Mesenchymal stem cell (in vitro differentiated cells and primary cell): Measurements from ENCODE around the gene SLC47A1.

Experiments used
- DNase-seq: peaks from one replicate; pipeline ENCODE4 v3.0.0-alpha.2; 2013
- H2AFZ ChIP-seq: one replicate; pipeline ENCODE4 v1.6.1; 2013; ENCODE audit warnings: low read depth, mild to moderate bottlenecking, control low read depth, inconsistent platforms, low read length, moderate library complexity
- H2AK5ac ChIP-seq: 2 replicates; pipeline ENCODE4 v1.6.1; 2013; ENCODE audit warnings: low read length, moderate library complexity, mild to moderate bottlenecking, inconsistent platforms; ENCODE audit not compliant: severe bottlenecking
- H2BK120ac ChIP-seq: one replicate; pipeline ENCODE4 v1.6.1; 2013; ENCODE audit warnings: low read depth, mild to moderate bottlenecking, inconsistent platforms, low read length, moderate library complexity
- H2BK12ac ChIP-seq, 2 experiments: one replicate each; pipeline ENCODE4 v1.6.1; 2013; ENCODE audit warnings: inconsistent platforms in 2 of 2, low read length in 2 of 2, mild to moderate bottlenecking in 2 of 2, moderate library complexity in 2 of 2, control low read depth in 1 of 2
- H2BK15ac ChIP-seq: one replicate; pipeline ENCODE4 v1.6.1; 2013; ENCODE audit warnings: mild to moderate bottlenecking, low read depth, inconsistent platforms; ENCODE audit not compliant: poor library complexity, severe bottlenecking
- H2BK5ac ChIP-seq: 2 replicates; pipeline ENCODE4 v1.6.1; 2013; ENCODE audit warnings: low read depth, mild to moderate bottlenecking, low read length, control low read depth, inconsistent platforms; ENCODE audit not compliant: poor library complexity, severe bottlenecking
- H3K14ac ChIP-seq, 2 experiments: one replicate each; pipeline ENCODE4 v1.6.1; 2013; ENCODE audit warnings: inconsistent platforms in 2 of 2, low read length in 2 of 2, control low read depth in 1 of 2, mild to moderate bottlenecking in 1 of 2, moderate library complexity in 1 of 2
- H3K18ac ChIP-seq, 2 experiments: one replicate each; pipeline ENCODE4 v1.6.1; 2013; ENCODE audit warnings: inconsistent platforms in 2 of 2, low read length in 2 of 2, control low read depth in 1 of 2, low read depth in 1 of 2, mild to moderate bottlenecking in 1 of 2
- H3K23ac ChIP-seq, 2 experiments: one replicate each; pipeline ENCODE4 v1.6.1; 2013; ENCODE audit warnings: inconsistent platforms in 2 of 2, low read length in 2 of 2, mild to moderate bottlenecking in 2 of 2, moderate library complexity in 2 of 2, control low read depth in 1 of 2
- H3K27ac ChIP-seq: 2 replicates; pipeline ENCODE4 v1.5.1; 2013; ENCODE audit warnings: mild to moderate bottlenecking, moderate library complexity, low read length, control low read depth, inconsistent platforms; ENCODE audit not compliant: poor library complexity, severe bottlenecking
- H3K27me3 ChIP-seq, 2 experiments: 2 replicates each; pipeline versions ENCODE4 v1.6.1 to v1.7.0; 2013; ENCODE audit warnings: low read length in 2 of 2, mild to moderate bottlenecking in 2 of 2, moderate library complexity in 2 of 2, control low read depth in 1 of 2, inconsistent platforms in 1 of 2; ENCODE audit not compliant: control insufficient read depth in 1 of 2, insufficient read depth in 1 of 2
- H3K36me3 ChIP-seq, 2 experiments: 2 replicates each; pipeline versions ENCODE4 v1.6.1 to v1.7.0; 2013; ENCODE audit warnings: low read length in 2 of 2, control low read depth in 1 of 2, inconsistent platforms in 1 of 2, low read depth in 1 of 2, mild to moderate bottlenecking in 1 of 2; ENCODE audit not compliant: insufficient read depth in 2 of 2, control insufficient read depth in 1 of 2
- H3K4ac ChIP-seq, 2 experiments: one replicate each; pipeline ENCODE4 v1.6.1; 2013; ENCODE audit warnings: inconsistent platforms in 2 of 2, low read length in 2 of 2, mild to moderate bottlenecking in 2 of 2, moderate library complexity in 2 of 2, control low read depth in 1 of 2, low read depth in 1 of 2
- H3K4me1 ChIP-seq: 2 replicates; pipeline ENCODE4 v1.6.1; 2013; ENCODE audit warnings: low read depth, low read length, control low read depth; ENCODE audit not compliant: control insufficient read depth, insufficient read depth
- H3K4me2 ChIP-seq: 2 replicates; pipeline ENCODE4 v1.6.1; 2013; ENCODE audit warnings: low read length, mild to moderate bottlenecking, inconsistent platforms; ENCODE audit not compliant: poor library complexity, severe bottlenecking
- H3K4me3 ChIP-seq, 2 experiments: 2 replicates each; pipeline versions ENCODE4 v1.5.1 to v1.7.0; 2013; ENCODE audit warnings: low read length in 2 of 2, mild to moderate bottlenecking in 2 of 2, control low read depth in 1 of 2, low read depth in 1 of 2; ENCODE audit not compliant: insufficient read depth in 1 of 2
- H3K79me1 ChIP-seq: replicated peaks from 2 replicates; pipeline ENCODE4 v1.6.1; 2013; ENCODE audit warnings: mild to moderate bottlenecking, control low read depth, low read length, inconsistent platforms; ENCODE audit not compliant: poor library complexity, severe bottlenecking
- H3K9ac ChIP-seq: 2 replicates; pipeline ENCODE4 v1.7.0; 2013; ENCODE audit warnings: mild to moderate bottlenecking, low read length, moderate library complexity
- H3K9me3 ChIP-seq: 2 replicates; pipeline ENCODE4 v1.7.0; 2013; ENCODE audit warnings: mild to moderate bottlenecking, low read length; ENCODE audit not compliant: control insufficient read depth
- H4K8ac ChIP-seq: one replicate; pipeline ENCODE4 v1.6.1; 2013; ENCODE audit warnings: inconsistent platforms, mild to moderate bottlenecking, low read length, moderate library complexity
- H4K91ac ChIP-seq: one replicate; pipeline ENCODE4 v1.6.1; 2013; ENCODE audit warnings: mild to moderate bottlenecking, low read length, inconsistent platforms
- WGBS: methylation state at CpG from one replicate; pipeline ENCODE4 v1.1.7; 2013; ENCODE audit warnings: mixed read lengths; 5-methylcytosine and 5-hydroxymethylcytosine counted together

SLC47A1 gene

DNA sequence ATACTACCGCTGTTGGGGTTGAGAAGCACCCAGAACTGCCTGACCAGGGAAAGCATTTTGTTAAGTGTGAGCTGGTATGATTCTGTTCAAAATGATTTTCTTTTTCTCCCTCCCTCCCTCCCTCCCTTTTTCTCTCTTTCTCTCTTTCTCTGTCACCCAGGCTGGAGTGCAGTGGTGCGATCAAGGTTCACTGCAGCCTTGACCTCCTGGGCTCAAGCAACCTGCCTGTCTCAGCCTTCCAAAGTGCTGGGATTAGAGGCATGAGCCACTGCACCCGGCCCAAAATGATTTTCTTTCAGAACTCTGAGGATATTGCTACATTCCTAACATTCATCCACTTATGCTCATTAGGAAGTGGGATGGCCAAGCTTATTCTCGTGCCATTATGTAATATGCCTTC, 41.3 kb downstream of the SLC47A1 start:
- Histone ChIP-seq H2AFZ (no peak overlapping the region), H2BK12ac (no peak overlapping the region), H3K4me3 (no peak overlapping the region), H3K9me3 (no peaks in the 10 kb centered on the region), H2BK5ac (no peak overlapping the region), H2BK120ac (no peak overlapping the region), H3K14ac (no peak overlapping the region), H3K4ac (no peak overlapping the region), H3K36me3 (no peaks in the 10 kb centered on the region), H3K4me2 (no peak overlapping the region), H3K4me1 (peaks cover 9% of the 10 kb centered on the region), H4K91ac (no peak overlapping the region), H2BK15ac (no peak overlapping the region), H3K9ac (no peak overlapping the region), H4K8ac (no peak overlapping the region), H3K79me1 (no peaks in the 10 kb centered on the region), H3K27ac (no peak overlapping the region), H3K23ac (no peak overlapping the region), H2AK5ac (no peak overlapping the region), H3K18ac (no peak overlapping the region), H3K27me3 (peaks cover 28 to 38% of the 10 kb centered on the region in 2 experiments)
- no peak for DNase-seq
- WGBS, result 84% methylated on average over 2 of the region's 4 CpGs

DNA sequence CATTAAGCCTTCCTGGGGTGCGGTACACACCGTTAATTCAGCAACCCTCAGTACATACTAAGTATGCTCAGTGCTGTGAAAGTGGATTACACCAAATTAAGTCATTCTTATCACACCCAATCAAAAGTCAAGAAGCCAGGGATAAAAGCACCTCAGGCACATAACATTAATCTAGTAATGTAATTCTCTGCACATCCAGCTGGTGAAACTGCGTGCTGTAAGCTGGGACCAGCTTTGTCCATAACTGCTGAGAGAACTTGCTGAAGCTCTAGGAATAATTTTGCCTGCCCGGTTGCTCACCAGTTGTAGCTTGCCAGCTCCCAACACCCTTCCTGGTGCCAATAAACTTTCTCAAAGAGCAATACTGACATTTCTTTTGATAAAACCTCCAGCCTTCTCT, 44.9 kb downstream of the SLC47A1 start:
- Histone ChIP-seq H3K9ac (no peak overlapping the region), H2AK5ac (no peak overlapping the region), H4K91ac (no peak overlapping the region), H2BK5ac (no peak overlapping the region), H3K79me1 (no peaks in the 10 kb centered on the region), H2BK15ac (no peak overlapping the region), H3K4me2 (no peak overlapping the region), H3K4me1 (peaks cover 12% of the 10 kb centered on the region), H3K27me3 (peaks cover 24 to 37% of the 10 kb centered on the region in 2 experiments), H3K4ac (no peak overlapping the region), H3K4me3 (no peak overlapping the region), H3K27ac (no peak overlapping the region), H2BK12ac (no peak overlapping the region), H3K23ac (no peak overlapping the region), H3K9me3 (no peaks in the 10 kb centered on the region), H2AFZ (no peak overlapping the region), H3K14ac (no peak overlapping the region), H2BK120ac (no peak overlapping the region), H3K18ac (no peak overlapping the region), H4K8ac (no peak overlapping the region), H3K36me3 (no peaks in the 10 kb centered on the region)
- no peak for DNase-seq
- 87% methylated on average over 4 of the region's 4 CpGs for WGBS

DNA sequence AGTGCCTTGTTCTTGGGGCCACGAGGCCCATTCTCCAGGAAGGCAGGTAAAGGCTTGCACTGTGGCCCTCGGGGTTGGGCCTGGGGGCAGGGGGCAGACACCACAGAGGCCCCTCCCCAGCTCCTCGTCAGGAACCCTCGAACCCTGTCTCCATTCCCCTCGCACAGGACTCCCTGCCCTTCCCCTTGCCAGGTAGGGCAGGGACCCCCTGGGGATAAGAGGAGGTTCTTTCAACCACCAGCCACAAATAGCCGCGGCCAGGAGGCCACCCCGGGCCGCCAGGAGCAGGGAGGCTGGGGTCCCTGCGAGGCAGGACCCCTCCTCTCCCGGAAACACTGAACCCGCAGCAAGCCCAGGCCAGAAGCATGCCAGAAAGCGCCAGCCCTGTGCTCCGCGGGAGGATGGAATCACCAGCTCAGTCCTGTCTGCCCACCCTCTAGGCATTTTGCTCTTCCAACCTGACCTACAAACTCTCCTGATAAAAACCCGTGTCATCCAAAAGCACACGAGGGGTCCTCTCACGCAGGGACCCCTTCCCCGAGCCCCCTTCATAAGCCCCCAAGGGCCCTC, 45.6 kb downstream of the SLC47A1 start:
- no peak overlapping the region for H4K91ac ChIP-seq
- H4K8ac ChIP-seq, result no peak overlapping the region
- H3K4ac ChIP-seq, result no peak overlapping the region
- H3K27ac ChIP-seq, result no peak overlapping the region
- no peaks in the 10 kb centered on the region for H3K79me1 ChIP-seq
- H2AFZ ChIP-seq, result no peak overlapping the region
- no peak overlapping the region for H2AK5ac ChIP-seq
- H3K14ac ChIP-seq, result no peak overlapping the region
- H3K27me3 ChIP-seq, result peaks cover 24 to 37% of the 10 kb centered on the region in 2 experiments
- peak overlapping the region; percentile 99 for H3K4me2 ChIP-seq
- no peaks in the 10 kb centered on the region for H3K36me3 ChIP-seq
- H3K23ac ChIP-seq, result no peak overlapping the region
- H2BK15ac ChIP-seq, result no peak overlapping the region
- H2BK12ac ChIP-seq, result no peak overlapping the region
- WGBS, result 28% methylated on average over 17 of the region's 19 CpGs
- H3K9me3 ChIP-seq, result no peaks in the 10 kb centered on the region
- DNase-seq, result no peak
- H2BK120ac ChIP-seq, result no peak overlapping the region
- no peak overlapping the region for H3K18ac ChIP-seq
- no peak overlapping the region for H2BK5ac ChIP-seq
- no peak overlapping the region for H3K4me3 ChIP-seq
- H3K4me1 ChIP-seq, result peaks cover 12% of the 10 kb centered on the region
- no peak overlapping the region for H3K9ac ChIP-seq

DNA sequence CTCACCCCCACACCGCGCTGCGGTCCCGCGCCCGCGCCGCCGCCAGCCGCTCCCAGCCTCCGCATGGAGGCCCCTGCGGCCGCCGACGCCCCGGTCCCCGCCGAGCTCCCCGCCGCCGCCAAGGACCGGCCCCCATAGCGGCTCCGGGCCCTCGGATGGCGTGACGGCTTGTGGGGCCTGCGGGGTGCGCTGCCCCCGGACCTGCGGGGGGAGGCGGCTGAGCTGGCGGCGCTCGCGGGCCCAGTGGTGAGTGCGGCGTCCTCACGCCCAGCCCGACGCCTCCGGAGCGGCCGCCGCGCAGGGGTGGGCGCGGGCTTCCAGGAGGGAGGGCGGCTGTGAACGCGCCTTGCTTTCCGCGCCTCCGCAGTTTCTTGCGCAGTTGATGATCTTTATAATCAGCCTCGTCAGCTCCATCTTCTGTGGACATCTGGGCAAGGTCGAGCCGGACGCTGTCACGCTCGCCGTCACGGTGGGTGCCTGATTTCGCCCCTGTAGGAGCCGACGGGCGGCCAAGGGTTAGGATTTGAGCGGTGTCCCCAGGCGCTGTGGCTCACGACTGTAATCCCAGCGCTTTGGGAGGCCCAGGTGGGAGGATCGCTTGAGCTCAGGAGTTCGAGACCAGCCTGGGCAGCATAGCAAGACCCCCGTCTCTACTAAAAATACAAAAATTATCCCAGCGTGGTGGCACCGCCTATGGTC, 46.4 kb downstream of the SLC47A1 start:
- no peak overlapping the region for H3K27ac ChIP-seq
- peak overlapping the region in 1 of 2 experiments; percentile 89 for H3K23ac ChIP-seq
- no peak overlapping the region for H2AK5ac ChIP-seq
- peaks cover 12% of the 10 kb centered on the region for H3K4me1 ChIP-seq
- peaks cover 24 to 37% of the 10 kb centered on the region in 2 experiments for H3K27me3 ChIP-seq
- no peaks in the 10 kb centered on the region for H3K79me1 ChIP-seq
- H2AFZ ChIP-seq, result peak overlapping the region; percentile 14
- H3K4me2 ChIP-seq, result peak overlapping the region; percentile 99
- H2BK5ac ChIP-seq, result no peak overlapping the region
- H2BK15ac ChIP-seq, result no peak overlapping the region
- no peak overlapping the region for H4K8ac ChIP-seq
- H4K91ac ChIP-seq, result peak overlapping the region; percentile 15
- no peak overlapping the region for H2BK120ac ChIP-seq
- no peak overlapping the region for H3K4ac ChIP-seq
- H3K14ac ChIP-seq, result no peak overlapping the region
- no peak overlapping the region for H3K18ac ChIP-seq
- no peak overlapping the region for H2BK12ac ChIP-seq
- H3K4me3 ChIP-seq, result peak overlapping the region; percentile 51 to 74
- WGBS, result 29% methylated on average over 61 of the region's 76 CpGs
- no peaks in the 10 kb centered on the region for H3K9me3 ChIP-seq
- no peaks in the 10 kb centered on the region for H3K36me3 ChIP-seq
- H3K9ac ChIP-seq, result peak overlapping the region; percentile 72
- DNase-seq, result no peak
